OCI-LY7 (cell line): ENCODE measurements around the gene CALY. TPM values are rescaled to one million over a fixed set of nuclear protein-coding genes. Genes with fewer than 3 reads are reported as not detected.

Experiments
- BruUV-seq: library from RNA; stranded (reverse); fragments of 400-500 nt; replicated peaks from 2 replicates; lab custom pipeline; 2021; lab: Mats Ljungman, UMichigan
- CTCF ChIA-PET: fragments of 300-600 bp; sonication (Branson Sonifier 250); formaldehyde crosslinking; loops from one replicate; lab custom pipeline; 2022; ENCODE audit warnings: antibody characterized with exemption; ENCODE audit not compliant: unreplicated experiment; lab: Charles Lee
- POLR2A ChIA-PET: fragments of 300-600 bp; sonication (Branson Sonifier 250); formaldehyde crosslinking; loops from one replicate; lab custom pipeline; 2022; ENCODE audit warnings: antibody characterized with exemption; lab: Charles Lee
- DNase-seq: peaks from one replicate; pipeline ENCODE4 v3.0.0-alpha.2; 2015; ENCODE audit warnings: low spot score
- H2AFZ ChIP-seq: fragments of 200-600 bp; sonication (generic), shearing (Covaris generic); 2 replicates; pipeline ENCODE4 v1.6.1; 2014; ENCODE audit warnings: mild to moderate bottlenecking, antibody characterized with exemption, low read length, moderate library complexity
- H3K27ac ChIP-seq: fragments of 200-600 bp; sonication (generic); 2 replicates; pipeline ENCODE4 v1.5.1; 2014; ENCODE audit warnings: mixed run types, low read depth, mild to moderate bottlenecking, moderate library complexity, low read length, inconsistent platforms; ENCODE audit not compliant: poor library complexity, severe bottlenecking
- H3K36me3 ChIP-seq: fragments of 200-600 bp; sonication (generic); 2 replicates; pipeline ENCODE4 v1.6.1; 2014; ENCODE audit warnings: mild to moderate bottlenecking, antibody characterized with exemption, low read length, moderate library complexity, mixed read lengths; ENCODE audit not compliant: insufficient read depth
- H3K4me1 ChIP-seq: fragments of 200-600 bp; sonication (generic); 2 replicates; pipeline ENCODE4 v1.5.1; 2014; ENCODE audit warnings: mild to moderate bottlenecking, low read length; ENCODE audit not compliant: insufficient read depth, poor library complexity, severe bottlenecking
- H3K4me2 ChIP-seq: fragments of 200-600 bp; sonication (generic); 2 replicates; pipeline ENCODE4 v1.6.1; 2014; ENCODE audit warnings: mild to moderate bottlenecking, low read length
- H3K4me3 ChIP-seq: fragments of 200-600 bp; sonication (generic); 2 replicates; pipeline ENCODE4 v1.5.1; 2014; ENCODE audit warnings: mild to moderate bottlenecking, low read depth, low read length; ENCODE audit not compliant: poor library complexity, severe bottlenecking
- H3K79me2 ChIP-seq: fragments of 200-600 bp; sonication (generic); 2 replicates; pipeline ENCODE4 v1.6.1; 2016; ENCODE audit warnings: low read depth, mild to moderate bottlenecking, low read length, moderate library complexity, mixed read lengths; ENCODE audit not compliant: insufficient read depth
- H3K9me2 ChIP-seq: fragments of 200-600 bp; sonication (generic); 2 replicates; pipeline ENCODE4 v1.6.1; 2016; ENCODE audit warnings: mild to moderate bottlenecking, low read length, mixed read lengths; ENCODE audit not compliant: insufficient read depth
- H3K9me3 ChIP-seq: fragments of 200-600 bp; sonication (generic); 2 replicates; pipeline ENCODE4 v1.6.1; 2014; ENCODE audit warnings: mild to moderate bottlenecking, mixed run types, low read length, mixed read lengths
- H4K20me1 ChIP-seq: fragments of 200-600 bp; sonication (generic); 2 replicates; pipeline ENCODE4 v1.6.1; 2014; ENCODE audit warnings: mild to moderate bottlenecking, antibody characterized with exemption, low read length, moderate library complexity, mixed read lengths; ENCODE audit not compliant: insufficient read depth
- EZH2phosphoT487 ChIP-seq: fragments of 200-600 bp; sonication (generic); IDR thresholded peaks from 2 replicates; pipeline ENCODE4 v1.6.1; 2018; ENCODE audit warnings: low read depth, borderline replicate concordance, mild to moderate bottlenecking, mixed run types, antibody characterized with exemption, low read length, moderate library complexity, mixed read lengths
- intact Hi-C: fragments of 100-400 bp; cut with micrococcal nuclease; formaldehyde crosslinking; loops from one replicate; pipeline ENCODE4 v1.10.0; 2022; ENCODE audit not compliant: unreplicated experiment
- total RNA-seq, 2 experiments: library from RNA; depleted of rRNA in 1 of 2; stranded (reverse); fragments of >200 nt in 1 of 2; shearing (Covaris generic) in 1 of 2; gene quantifications; 2 replicates each; pipeline ENCODE4 v1.2.3, GENCODE V29; 2014 to 2022
- TF ChIP-seq, protein P1 (sequence below): fragments of 200-600 bp; sonication (generic); conservative IDR thresholded peaks from 2 replicates; pipeline ENCODE4 v1.5.1; 2014; ENCODE audit warnings: mild to moderate bottlenecking, antibody characterized with exemption, low read length, moderate library complexity, mixed read lengths

The CALY gene
- total RNA-seq, 2 experiments from 2014 or later = not detected

DNA sequence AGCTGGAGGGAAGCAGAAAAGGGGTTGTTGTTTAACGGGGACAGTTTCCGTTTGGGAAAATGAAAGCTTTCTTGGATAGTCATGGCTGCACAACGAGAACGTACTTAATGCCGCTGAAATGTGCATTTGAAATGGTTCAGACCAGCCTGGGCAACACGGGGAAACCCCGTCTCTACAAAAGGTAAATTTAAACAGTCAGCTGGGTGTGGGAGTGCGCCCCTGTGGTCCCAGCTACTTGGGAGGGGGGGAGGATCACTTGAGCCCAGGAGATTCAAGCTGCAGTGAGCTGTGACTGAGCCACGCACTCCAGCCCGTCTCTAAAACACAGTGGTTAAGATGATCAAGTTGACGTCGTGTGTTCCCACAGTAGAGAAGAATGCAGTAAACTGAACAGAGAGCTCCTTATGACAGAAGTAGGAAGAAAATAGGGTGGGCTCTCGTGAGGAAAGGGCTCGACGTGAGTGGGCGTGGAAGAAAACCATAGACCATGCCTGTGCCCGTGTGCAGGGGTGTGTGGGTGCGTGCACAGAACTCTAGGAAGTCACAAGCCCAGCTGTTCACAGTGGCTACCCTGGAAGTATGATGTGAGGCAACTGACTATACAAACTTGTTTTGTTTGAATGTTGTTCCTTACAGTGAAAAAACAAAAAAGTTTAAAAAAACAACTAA is 25.2 kb upstream of the CALY start:
- H4K20me1 ChIP-seq = no peaks in the 10 kb centered on the region
- ChIA-PET CTCF (no interaction called here), POLR2A (interaction anchor here (1.1 kb wide), 1 partner anchor 29 kb away, joined by 3 read pairs; no protein-coding TSS in a partner anchor)
- H3K4me2 ChIP-seq = no peak overlapping the region
- H3K9me3 ChIP-seq = no peaks in the 10 kb centered on the region
- intact Hi-C loops = no loop called here
- H3K27ac ChIP-seq = no peak overlapping the region
- H3K4me1 ChIP-seq = peaks cover 3% of the 10 kb centered on the region
- H3K36me3 ChIP-seq = peaks cover 20% of the 10 kb centered on the region
- H3K79me2 ChIP-seq = no peaks in the 10 kb centered on the region
- H3K9me2 ChIP-seq = no peaks in the 10 kb centered on the region
- DNase-seq = no peak
- no peak overlapping the region for H3K4me3 ChIP-seq
- TF ChIP-seq, protein P1, sequence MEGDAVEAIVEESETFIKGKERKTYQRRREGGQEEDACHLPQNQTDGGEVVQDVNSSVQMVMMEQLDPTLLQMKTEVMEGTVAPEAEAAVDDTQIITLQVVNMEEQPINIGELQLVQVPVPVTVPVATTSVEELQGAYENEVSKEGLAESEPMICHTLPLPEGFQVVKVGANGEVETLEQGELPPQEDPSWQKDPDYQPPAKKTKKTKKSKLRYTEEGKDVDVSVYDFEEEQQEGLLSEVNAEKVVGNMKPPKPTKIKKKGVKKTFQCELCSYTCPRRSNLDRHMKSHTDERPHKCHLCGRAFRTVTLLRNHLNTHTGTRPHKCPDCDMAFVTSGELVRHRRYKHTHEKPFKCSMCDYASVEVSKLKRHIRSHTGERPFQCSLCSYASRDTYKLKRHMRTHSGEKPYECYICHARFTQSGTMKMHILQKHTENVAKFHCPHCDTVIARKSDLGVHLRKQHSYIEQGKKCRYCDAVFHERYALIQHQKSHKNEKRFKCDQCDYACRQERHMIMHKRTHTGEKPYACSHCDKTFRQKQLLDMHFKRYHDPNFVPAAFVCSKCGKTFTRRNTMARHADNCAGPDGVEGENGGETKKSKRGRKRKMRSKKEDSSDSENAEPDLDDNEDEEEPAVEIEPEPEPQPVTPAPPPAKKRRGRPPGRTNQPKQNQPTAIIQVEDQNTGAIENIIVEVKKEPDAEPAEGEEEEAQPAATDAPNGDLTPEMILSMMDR = no peak
- TF ChIP-seq EZH2phosphoT487 = no peak
- no TSS peak for BruUV-seq
- H2AFZ ChIP-seq = no peak overlapping the region

DNA sequence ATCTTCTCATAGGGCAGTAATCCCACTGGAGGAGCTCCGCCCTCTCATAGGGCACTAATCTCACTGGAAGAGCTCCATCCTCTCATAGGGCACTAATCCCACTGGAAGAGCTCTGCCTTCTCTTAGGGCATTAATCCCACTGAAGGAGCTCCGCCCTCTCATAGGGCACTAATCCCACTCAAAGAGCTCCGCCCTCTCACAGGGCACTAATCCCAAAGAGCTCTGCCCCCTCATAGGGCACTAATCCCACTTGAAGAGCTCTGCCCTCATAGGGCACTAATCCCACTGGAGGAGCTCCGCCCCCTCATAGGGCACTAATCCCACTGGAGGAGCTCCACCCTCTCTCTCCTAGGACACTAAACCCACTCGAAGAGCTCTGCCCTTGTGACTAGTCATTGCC is 24.5 kb upstream of the CALY start:
- no peak overlapping the region for H3K4me2 ChIP-seq
- CTCF ChIA-PET = interaction anchor here (0.9 kb wide), 1 partner anchor 30 kb away, joined by 9 read pairs; no protein-coding TSS in a partner anchor
- POLR2A ChIA-PET = interaction anchor here (0.8 to 1.1 kb wide), 2 partner anchors 9 to 30 kb away, joined by 3 read pairs; no protein-coding TSS in a partner anchor
- H3K9me3 ChIP-seq = no peaks in the 10 kb centered on the region
- no peaks in the 10 kb centered on the region for H4K20me1 ChIP-seq
- H3K4me3 ChIP-seq = no peak overlapping the region
- peaks cover 17% of the 10 kb centered on the region for H3K36me3 ChIP-seq
- no TSS peak for BruUV-seq
- H3K27ac ChIP-seq = no peak overlapping the region
- no peak overlapping the region for H2AFZ ChIP-seq
- peaks cover 7% of the 10 kb centered on the region for H3K4me1 ChIP-seq
- TF ChIP-seq, protein P1 = no peak
- no peak for TF ChIP-seq EZH2phosphoT487
- no peaks in the 10 kb centered on the region for H3K79me2 ChIP-seq
- no peaks in the 10 kb centered on the region for H3K9me2 ChIP-seq
- no peak for DNase-seq
- intact Hi-C loops = no loop called here

DNA sequence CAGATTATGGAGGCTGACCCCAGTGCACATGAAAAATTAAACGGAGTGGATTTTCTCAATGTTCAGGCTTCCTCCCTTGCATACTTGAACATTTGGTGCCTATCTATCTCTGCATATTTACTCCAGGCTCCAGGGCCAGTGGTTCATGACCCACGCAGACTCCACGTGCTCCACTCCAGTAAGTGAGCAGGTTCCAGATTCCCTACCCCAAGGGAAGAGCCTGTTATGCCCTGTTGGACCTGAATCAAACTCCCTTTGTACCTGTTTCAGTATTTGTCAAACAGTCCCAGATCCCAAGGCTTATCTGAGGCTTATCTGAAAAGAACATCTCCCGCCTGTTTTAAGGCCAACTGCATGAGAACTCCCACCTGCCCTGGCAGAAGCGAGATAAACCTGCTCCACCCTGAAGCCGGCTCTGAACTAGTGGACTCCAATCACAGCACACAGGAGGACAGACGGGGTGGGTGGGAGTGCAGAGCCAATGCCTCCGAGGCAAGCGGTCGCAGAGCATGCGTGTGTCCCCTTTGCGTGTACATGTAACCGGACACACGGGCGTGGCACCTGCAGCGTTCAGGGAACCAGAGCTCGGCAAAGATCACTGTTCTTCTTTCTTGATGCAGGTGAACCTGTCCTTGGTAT is 23.4 kb upstream of the CALY start:
- H3K4me2 ChIP-seq = no peak overlapping the region
- H2AFZ ChIP-seq = no peak overlapping the region
- no peak for DNase-seq
- TF ChIP-seq, protein P1 = no peak
- no peak for TF ChIP-seq EZH2phosphoT487
- no TSS peak for BruUV-seq
- no peaks in the 10 kb centered on the region for H3K9me3 ChIP-seq
- peaks cover 7% of the 10 kb centered on the region for H3K4me1 ChIP-seq
- H3K4me3 ChIP-seq = no peak overlapping the region
- no peak overlapping the region for H3K27ac ChIP-seq
- H3K79me2 ChIP-seq = no peaks in the 10 kb centered on the region
- CTCF ChIA-PET = no interaction called here
- H3K36me3 ChIP-seq = peaks cover 6% of the 10 kb centered on the region
- no peaks in the 10 kb centered on the region for H3K9me2 ChIP-seq
- POLR2A ChIA-PET = interaction anchor here (0.6 kb wide), 1 partner anchor 36 kb away, joined by 7 read pairs; no protein-coding TSS in a partner anchor
- intact Hi-C loops = loop anchor here (2.0 kb wide), 1 partner anchor 29 kb away; no protein-coding TSS in a partner anchor
- no peaks in the 10 kb centered on the region for H4K20me1 ChIP-seq
